Mucosa of gallbladder (tissue), 1 donor: Measurements from ENCODE around the gene SAMMSON. TPM values are rescaled to one million over a fixed set of nuclear protein-coding genes. Genes with fewer than 3 reads are reported as not detected.

ENCODE experiments used
- DNase-seq: peaks from one replicate; pipeline ENCODE4 v3.0.0-alpha.2; 2020; ENCODE audit warnings: low spot score
- total RNA-seq: library from RNA; stranded (reverse); gene quantifications from one replicate; pipeline ENCODE4 v1.2.1, GENCODE V29; 2021
- donor health status: DM: no; HTN: no; CAD: no.

The SAMMSON gene
- total RNA-seq = not detected

- DNase-seq = no peak
Observed at GRCh38 chr3:69999140-70000027, at the start of gene SAMMSON. SAMMSON (plus strand) TSS chr3:69999733.

DNA sequence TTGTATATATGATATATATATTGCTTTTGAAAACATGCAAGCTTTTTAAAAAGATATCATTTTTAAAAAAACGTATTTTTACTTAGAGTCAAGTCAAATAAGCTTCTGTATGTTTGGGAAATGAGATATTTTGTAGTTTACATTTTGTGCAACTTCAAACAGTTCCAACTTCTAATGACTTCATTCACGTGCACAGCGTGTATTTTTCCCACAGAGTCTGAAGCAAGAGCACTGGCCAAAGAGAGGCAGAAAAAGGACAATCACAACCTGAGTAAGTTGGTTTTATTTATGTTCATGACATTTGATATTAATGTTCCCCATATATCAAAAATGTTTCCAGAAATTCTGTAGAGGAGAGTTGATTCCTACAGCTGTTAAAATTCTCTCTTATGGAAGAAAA, 47.9 kb upstream of the SAMMSON start:
- no peak for DNase-seq

DNA sequence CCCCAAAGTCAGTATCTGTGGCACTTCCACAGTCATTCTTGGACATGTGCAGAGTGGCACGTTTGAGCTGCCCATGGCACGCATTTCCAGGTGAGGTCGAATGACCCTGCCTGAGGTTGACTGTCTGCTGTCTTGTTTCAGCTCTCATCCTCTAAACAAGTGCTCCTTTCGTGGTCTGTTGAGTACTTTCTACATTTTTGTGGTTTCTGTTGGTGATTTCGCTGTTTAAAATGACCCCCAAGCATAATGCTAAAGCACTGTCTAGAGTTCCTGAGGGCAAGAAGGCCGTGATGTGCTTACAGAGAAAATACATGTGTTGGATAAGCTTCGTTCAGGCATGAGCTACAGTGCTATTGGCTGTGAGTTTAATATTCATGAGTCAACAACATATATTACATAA, 40.0 kb upstream of the SAMMSON start:
- no peak for DNase-seq

DNA sequence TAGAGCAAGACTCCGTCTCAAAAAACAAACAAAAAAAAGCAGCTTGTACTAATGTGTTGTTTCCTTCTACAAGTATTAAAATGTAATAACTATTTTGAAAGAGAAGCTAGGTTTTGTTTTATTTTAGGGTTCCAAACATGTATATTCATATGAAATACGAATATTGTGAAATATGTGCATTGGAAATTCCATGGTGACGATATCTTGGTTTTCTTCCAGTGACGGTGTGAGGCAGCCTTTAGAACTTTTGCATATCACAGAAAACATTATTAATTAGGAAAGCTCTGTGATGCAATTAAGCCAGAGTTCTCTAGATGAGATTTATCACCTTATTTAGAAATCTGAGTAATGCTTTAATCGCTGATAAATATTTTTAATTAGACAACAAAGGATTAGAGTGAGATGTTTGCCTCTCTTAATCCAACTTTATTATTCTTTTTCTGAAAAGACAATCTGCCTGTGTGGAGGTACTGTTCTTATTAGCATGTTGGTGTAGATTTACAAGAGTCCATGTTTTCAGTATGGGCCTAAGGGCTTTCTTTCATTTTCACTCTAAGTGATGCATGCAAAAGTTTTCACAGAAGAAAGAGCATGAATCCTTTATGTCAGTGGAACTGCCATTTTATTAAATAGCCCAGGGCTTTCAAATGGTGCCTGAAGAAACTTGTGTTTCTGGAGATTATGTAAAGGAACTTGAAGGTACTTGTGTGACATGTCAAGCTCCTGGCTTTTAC, 37.7 kb upstream of the SAMMSON start:
- no peak for DNase-seq

DNA sequence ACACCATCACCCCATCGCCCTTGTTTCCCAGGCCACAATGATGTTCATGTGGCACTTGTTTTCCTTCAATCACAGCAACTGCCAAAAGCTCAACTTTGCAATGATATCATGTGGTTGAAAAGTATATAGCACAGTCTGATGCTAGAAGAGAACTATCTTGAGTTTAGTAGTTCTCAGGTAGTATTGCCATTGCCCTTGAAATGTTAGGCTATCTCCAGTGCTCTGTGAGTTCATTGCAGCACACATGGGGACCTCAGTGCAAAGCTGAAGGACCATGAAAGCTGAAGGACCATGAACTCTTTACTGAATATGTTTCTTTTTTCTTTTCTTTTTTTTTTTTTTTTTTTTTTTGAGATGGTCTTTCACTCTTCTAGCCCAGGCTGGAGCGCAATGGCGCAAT, 35.9 kb upstream of the SAMMSON start:
- DNase-seq = no peak

DNA sequence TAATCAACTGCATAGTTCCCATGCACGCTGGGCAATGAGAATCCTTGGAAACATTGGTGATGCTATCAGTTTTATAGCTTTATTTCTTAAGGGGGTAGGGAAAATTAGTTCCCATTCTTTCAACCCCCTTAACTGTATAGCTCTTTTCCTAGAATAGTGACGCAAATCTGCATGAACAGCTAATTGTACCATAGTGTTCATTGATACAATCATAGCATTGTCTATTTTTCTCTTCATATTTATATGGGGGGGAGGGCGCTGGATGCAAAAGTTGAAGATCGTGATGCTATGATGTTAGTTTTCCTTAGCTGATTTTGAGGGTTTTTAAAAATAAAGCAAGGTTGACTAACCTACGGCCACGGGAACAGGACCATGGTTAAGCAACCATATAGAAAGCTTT, 32.4 kb upstream of the SAMMSON start:
- no peak for DNase-seq

GRCh38 chr3:69970827-69971226, 28.7 kb upstream of the SAMMSON start:
- no peak for DNase-seq

DNA sequence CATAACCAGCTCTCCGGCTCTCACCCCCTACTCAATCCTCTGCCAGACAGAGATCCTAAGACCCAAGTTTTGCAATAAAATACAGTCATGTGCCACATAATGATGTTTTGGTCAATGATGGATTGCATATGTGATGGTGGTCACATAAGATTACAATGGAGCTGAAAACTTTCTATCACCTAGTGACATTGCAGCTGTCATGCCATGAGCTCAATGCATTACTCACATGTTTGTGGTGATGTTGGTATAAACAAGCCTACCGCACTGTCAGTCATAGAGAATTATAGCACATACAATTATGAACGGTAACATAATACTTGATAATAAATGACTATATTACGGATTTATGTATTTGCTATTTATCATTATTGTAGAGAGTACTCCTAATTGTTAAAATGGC, 26.9 kb upstream of the SAMMSON start:
- no peak for DNase-seq

DNA sequence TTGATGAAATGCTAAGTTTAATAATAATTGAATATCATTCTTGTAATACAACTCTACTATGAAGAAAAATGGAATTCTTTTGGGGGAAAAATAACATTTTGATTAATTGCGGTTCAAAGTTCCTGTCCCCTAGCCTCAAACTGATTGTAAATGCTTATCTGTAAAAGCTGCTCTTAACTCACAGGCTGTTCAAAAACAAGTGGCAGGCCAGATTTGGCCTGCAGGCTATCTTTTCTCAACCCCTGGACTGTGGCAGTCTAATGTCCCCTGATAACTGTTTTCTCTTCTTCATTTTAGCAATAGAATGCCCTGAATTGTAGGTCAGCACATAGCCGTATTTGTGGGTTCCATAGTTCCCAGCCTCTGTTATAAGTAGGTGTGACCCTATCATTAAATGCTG, 23.5 kb upstream of the SAMMSON start:
- DNase-seq = no peak

DNA sequence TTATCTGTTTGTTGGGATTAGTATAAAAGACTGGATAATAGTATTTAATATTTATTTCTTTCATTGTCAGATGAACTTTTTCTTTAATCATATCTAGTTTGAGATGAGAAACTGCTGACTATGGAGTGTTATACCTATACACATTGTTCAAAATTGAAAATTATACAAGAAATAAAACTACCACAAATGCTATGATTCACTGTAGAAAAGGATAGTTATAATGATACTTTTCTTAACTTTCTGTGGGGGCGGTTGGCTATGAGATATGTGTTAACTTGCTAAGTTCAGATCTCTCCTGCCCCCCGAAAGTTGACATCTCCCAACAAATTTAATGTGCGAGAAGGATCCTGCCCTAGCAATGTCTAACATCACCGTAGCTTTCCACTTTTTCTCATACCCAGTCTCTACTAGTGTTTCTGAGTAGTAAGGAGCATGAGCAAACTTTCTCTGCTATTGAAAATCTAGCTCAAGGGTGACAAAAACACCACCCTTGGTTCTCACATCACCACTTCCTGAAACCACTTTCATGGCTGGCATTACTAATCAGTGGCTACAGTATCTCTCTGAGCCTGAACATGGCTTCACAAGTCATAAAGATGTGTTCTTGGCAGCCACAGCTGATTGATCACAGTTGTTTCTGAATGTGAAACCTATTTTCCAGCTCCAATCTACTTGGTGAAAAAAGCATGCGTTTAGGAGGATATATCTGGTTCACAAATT, 15.8 kb upstream of the SAMMSON start:
- DNase-seq = no peak

- DNase-seq = no peak
Observed at GRCh38 chr3:69985266-69985665, 14.3 kb upstream of the SAMMSON start.

GRCh38 chr3:69986419-69986818, 13.1 kb upstream of the SAMMSON start:
- no peak for DNase-seq

DNA sequence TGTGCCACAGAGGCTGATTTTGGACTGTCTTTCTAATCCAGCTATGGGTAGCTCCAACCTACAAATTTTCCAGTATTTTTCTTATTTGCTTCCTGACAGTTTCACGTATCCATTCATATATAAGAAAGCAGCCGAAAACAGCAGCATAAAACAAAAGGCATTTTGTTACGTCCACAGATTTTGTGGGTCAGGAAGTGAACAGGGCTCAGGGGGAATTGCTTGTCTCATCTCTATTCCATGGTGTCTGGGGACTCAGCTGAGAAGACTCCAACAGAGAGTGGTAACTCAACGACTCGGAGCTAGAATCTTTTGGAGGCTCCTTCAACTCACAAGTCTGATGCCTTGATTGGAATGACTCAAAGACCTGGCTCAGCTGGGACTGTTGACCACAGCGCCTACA, 11.7 kb upstream of the SAMMSON start:
- DNase-seq = no peak

DNA sequence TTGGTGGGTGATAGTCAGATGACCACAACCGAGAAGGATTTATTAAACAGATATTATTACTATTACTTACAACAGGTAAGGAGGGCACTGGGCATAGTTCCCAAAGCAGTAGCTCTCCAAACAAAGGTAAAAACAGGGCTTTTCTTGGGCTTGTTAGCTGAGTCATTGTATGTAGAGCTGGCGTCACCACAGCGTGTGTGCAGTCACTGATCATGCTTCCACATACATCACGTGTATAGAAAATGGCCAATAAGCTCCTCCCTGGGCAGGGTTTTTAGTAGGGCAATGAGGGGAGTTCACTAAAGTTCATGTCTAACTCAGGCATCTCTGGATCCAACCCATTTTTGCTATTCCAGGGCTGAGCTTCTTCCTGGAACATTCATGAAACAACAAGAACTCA, 5.8 kb upstream of the SAMMSON start:
- no peak for DNase-seq

GRCh38 chr3:69994919-69995318, 4.6 kb upstream of the SAMMSON start:
- no peak for DNase-seq

GRCh38 chr3:69997631-69998307, 1.8 kb upstream of the SAMMSON start:
- no peak for DNase-seq

DNA sequence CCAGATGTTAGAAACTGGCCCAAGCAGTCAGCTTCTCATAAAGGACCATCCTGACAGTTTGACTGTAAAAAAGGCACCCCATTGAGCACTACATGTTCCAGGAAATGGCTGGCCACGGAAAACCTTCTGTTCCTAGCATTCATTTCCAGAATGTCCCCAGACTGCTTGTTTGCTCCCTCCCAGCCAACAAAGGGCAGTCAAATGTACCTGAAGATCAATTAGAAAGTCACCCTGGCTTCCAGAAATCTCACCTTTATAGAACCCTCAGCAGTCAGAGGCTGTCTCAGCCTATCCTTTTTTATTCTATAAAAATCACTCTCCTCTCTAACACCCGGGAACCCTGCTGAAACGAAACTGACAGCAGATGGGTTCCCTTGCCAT, 784 bp upstream of the SAMMSON start:
- DNase-seq = no peak

- DNase-seq = no peak
Observed at GRCh38 chr3:70000028-70000410, 486 bp downstream of the SAMMSON start.

DNA sequence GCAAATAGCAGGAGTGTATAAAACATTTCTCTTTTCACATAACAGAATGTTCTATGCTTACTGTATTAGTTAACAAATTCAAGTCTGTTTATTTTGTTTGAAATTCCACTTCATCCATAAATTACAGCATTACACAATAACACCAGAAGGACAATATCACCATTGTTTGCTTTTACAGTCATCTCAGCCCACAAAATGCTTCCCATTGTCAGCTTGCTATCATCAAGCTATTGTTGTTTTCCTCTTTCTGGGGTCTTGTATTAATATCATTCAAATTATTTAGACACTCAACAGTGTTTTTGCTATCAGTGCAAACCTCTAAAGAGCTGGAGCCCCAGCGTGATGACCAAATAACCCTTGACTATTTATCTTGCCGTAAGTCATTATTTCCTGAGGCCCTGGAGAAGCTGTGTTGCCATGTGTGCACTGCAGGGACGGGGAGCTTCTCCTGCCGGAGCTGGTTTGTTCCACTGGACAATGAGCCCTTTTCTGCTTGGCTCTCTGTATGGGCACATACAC, 1.1 kb downstream of the SAMMSON start:
- no peak for DNase-seq

DNA sequence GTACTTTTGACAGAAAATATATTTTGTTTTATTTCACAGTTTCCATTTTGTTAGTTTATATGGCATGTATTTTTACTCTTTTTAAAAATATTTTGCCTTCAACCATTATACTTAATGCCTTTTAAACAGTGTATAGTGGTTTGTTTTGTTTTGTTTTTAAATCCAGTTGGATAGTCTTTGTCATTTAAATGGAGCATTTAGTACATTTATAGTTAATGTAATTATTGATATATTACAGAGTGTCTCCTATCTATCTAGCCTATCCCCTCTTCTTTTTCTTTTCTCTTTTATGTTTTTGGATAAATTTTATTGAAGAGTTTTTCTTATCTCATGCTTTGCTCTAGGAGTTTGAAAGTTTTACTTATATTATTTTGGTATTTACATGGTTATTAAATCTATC, 3.6 kb downstream of the SAMMSON start:
- DNase-seq = no peak

DNA sequence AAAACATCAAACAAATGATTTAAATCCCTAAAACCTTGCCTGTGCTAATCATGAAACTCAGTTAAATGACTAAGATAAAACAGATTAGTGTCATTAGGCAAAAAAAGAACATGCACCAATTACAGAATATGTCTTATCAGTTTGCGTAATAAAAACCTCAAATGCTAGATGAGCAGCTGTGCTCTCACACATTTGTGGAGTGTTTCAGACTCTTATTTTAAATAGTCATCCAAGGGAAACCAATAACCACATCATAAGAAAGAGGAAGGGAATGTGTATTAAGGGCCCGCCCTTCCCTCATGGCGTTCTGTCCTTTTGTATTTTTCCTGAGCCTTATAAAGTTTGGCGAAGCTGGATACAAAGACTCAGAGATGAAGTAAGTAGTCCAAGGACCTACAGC, 6.6 kb downstream of the SAMMSON start:
- DNase-seq = no peak

GRCh38 chr3:70010346-70010745, 10.8 kb downstream of the SAMMSON start:
- no peak for DNase-seq
